ENCODE measurements around the gene ZBTB7A.

ZBTB7A gene

DNA sequence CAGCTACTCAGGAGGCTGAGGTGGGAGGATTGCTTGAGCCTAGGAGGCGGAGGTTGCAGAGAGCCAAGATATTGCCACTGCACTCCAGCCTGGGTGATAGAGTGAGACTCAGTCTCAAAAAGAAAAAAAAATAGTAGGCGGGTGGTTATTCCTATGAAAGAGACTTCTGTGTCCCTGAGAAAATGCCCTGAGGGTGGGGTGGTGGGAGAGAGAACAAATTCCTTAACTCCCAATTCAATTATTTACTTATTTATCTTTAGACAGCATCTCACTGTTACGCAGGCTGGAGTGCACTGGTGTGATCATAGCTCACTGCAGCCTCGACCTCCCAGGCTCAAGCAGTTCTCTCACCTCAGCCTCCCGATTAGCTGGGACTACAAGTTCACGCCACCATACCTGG lies 71.1 kb downstream of the ZBTB7A start:
- Histone ChIP-seq H3K9me3 (ENCODE audit: severe bottlenecking) (peaks cover 2% of the 10 kb centered on the region), H3K4me3 (ENCODE audit: low read depth, low read length) (no peak overlapping the region), H3K27me3 (ENCODE audit: insufficient read depth, low read depth, severe bottlenecking) (no peaks in the 10 kb centered on the region), H3K27ac (no peak overlapping the region), H3K36me3 (no peaks in the 10 kb centered on the region)
- no peak for DNase-seq
- TF ChIP-seq, protein P1, sequence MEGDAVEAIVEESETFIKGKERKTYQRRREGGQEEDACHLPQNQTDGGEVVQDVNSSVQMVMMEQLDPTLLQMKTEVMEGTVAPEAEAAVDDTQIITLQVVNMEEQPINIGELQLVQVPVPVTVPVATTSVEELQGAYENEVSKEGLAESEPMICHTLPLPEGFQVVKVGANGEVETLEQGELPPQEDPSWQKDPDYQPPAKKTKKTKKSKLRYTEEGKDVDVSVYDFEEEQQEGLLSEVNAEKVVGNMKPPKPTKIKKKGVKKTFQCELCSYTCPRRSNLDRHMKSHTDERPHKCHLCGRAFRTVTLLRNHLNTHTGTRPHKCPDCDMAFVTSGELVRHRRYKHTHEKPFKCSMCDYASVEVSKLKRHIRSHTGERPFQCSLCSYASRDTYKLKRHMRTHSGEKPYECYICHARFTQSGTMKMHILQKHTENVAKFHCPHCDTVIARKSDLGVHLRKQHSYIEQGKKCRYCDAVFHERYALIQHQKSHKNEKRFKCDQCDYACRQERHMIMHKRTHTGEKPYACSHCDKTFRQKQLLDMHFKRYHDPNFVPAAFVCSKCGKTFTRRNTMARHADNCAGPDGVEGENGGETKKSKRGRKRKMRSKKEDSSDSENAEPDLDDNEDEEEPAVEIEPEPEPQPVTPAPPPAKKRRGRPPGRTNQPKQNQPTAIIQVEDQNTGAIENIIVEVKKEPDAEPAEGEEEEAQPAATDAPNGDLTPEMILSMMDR (IDR thresholded peaks at IDR 0.05; ENCODE audit: low read depth, low read length) = no peak
